GM18861 (cell line): ENCODE measurements around the gene COPG2.

ENCODE experiments used
- ATAC-seq: cut with Tn5 transposase; IDR thresholded peaks from one replicate; pipeline ENCODE4 v1.9.1; 2021; ENCODE audit not compliant: unreplicated experiment

Gene COPG2

GRCh38 chr7:130476297-130477150 lies 192.0 kb downstream of the COPG2 start:
- peak; percentile 94 for ATAC-seq

- ATAC-seq = no peak
Measured at GRCh38 chr7:130475776-130476175, 192.8 kb downstream of the COPG2 start.

GRCh38 chr7:130473876-130474275 lies 194.7 kb downstream of the COPG2 start:
- ATAC-seq = no peak

- no peak for ATAC-seq
Measured at GRCh38 chr7:130473289-130473688, 195.3 kb downstream of the COPG2 start.

GRCh38 chr7:130471974-130472373 lies 196.6 kb downstream of the COPG2 start:
- ATAC-seq = no peak

GRCh38 chr7:130468612-130469011 lies 199.9 kb downstream of the COPG2 start:
- ATAC-seq = no peak

- ATAC-seq = no peak
Measured at GRCh38 chr7:130463553-130464434, 204.8 kb downstream of the COPG2 start.

- no peak for ATAC-seq
Measured at GRCh38 chr7:130461272-130461671, 207.3 kb downstream of the COPG2 start.

GRCh38 chr7:130458257-130458656 lies 210.3 kb downstream of the COPG2 start:
- peak; percentile 67 for ATAC-seq
